Coronary artery (tissue), 2 donors: ENCODE measurements around the gene RDH8.

Source experiments
- DNase-seq: peaks from one replicate; pipeline ENCODE4 v3.0.0-alpha.2; 2017; ENCODE audit warnings: low spot score
- H3K27ac ChIP-seq, 2 donors: fragments of 200-600 bp; sonication (generic); one replicate each; pipeline ENCODE4 v1.5.1; 2016 to 2019
- H3K4me3 ChIP-seq: fragments of 200-600 bp; sonication (generic); 2 replicates; pipeline ENCODE4 v1.5.1; 2016; ENCODE audit warnings: mild to moderate bottlenecking, moderate library complexity
- CTCF ChIP-seq: fragments of 200-600 bp; sonication (generic); IDR thresholded peaks from one replicate; pipeline ENCODE4 v1.5.1; 2019; ENCODE audit warnings: antibody characterized with exemption

The RDH8 gene

GRCh38 chr19:10036601-10037071 is 23.4 kb downstream of the RDH8 start:
- Histone ChIP-seq H3K4me3 (no peak overlapping the region), H3K27ac (no peak overlapping the region)
- no peak for DNase-seq
- no peak for TF ChIP-seq CTCF

DNA sequence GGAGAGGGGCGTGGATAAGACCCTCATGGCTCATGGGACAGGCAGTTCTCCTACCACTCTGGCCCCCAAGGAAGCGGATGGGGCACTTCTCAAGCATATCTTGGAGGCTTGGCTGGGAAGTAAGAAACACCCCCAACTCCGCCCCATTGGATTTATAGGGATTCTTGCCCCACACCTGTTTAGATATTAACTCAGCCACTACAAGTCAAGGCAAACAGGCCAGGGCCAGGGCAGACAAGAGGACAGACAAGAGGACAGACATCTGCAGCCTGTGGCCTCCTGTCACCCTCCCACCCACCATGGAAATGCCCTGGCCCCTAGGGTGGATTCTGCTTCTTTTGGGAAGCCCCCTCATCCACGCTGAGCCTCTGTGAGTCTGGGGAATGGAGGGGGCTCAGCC is 24.1 kb downstream of the RDH8 start:
- H3K27ac ChIP-seq = no peak overlapping the region
- DNase-seq = no peak
- TF ChIP-seq CTCF = no peak
- H3K4me3 ChIP-seq = no peak overlapping the region

GRCh38 chr19:10037809-10038208 is 24.5 kb downstream of the RDH8 start:
- no peak for TF ChIP-seq CTCF
- Histone ChIP-seq H3K27ac (no peak overlapping the region), H3K4me3 (no peak overlapping the region)
- DNase-seq = no peak

GRCh38 chr19:10043286-10043927 is 30.1 kb downstream of the RDH8 start:
- no peak for TF ChIP-seq CTCF

DNA sequence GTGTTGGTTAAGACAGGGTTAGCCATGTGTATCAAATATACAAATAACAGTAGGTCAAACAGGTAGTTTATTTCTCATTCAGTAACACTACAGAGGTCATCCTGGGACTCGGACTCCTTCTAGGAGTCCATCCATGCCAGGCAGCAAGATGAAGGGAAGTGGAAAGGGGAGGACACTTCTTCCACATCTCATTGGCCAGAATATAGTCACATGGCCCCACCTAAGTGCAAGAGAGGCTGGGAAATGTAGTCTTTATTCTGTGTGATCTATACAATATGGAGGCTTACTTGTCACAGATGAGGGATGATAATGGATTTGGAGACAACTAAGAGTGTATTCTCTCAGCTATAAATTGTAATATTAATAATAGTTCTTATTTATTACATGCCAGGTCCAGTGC is 31.1 kb downstream of the RDH8 start:
- no peak for DNase-seq
- no peak for TF ChIP-seq CTCF
- Histone ChIP-seq H3K4me3 (no peak overlapping the region), H3K27ac (no peak overlapping the region)

More at GRCh38 chr19:10043286-10043927, 30.1 kb downstream of the RDH8 start:
- Histone ChIP-seq H3K4me3 (no peak overlapping the region), H3K27ac (no peak overlapping the region)
- no peak for DNase-seq

DNA sequence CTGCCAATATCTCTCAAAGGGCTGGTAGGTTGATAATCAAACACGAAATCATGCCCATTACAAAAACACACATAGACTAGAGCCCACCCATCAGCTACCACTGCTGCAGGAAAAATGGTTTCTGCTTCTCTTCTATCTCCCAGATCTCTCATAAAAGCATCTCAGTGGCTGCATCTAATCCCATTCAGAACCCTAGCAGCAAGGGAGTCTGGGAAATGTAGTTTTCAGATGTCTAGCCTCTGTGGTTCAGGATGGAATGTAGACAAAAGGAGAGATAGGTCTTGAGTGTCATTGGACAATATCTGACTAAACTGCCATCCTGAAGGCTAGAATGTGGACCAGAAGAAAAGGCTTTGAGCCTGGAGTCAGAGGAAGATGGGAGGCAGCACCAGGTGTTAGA is 32.1 kb downstream of the RDH8 start:
- DNase-seq = no peak
- Histone ChIP-seq H3K4me3 (no peak overlapping the region), H3K27ac (no peak overlapping the region)
- TF ChIP-seq CTCF = no peak

GRCh38 chr19:10049626-10050025 is 36.3 kb downstream of the RDH8 start:
- DNase-seq = no peak
- Histone ChIP-seq H3K27ac (no peak overlapping the region), H3K4me3 (no peak overlapping the region)
- no peak for TF ChIP-seq CTCF
